OCI-LY7 (cell line): ENCODE results near the gene UBTFL1.

Experiments used
- CTCF ChIP-seq: fragments of 200-600 bp; sonication (generic); conservative IDR thresholded peaks from 2 replicates; pipeline ENCODE4 v1.5.1; 2014; ENCODE audit warnings: mild to moderate bottlenecking, antibody characterized with exemption, low read length, moderate library complexity, mixed read lengths
- EZH2phosphoT487 ChIP-seq: fragments of 200-600 bp; sonication (generic); IDR thresholded peaks from 2 replicates; pipeline ENCODE4 v1.6.1; 2018; ENCODE audit warnings: low read depth, borderline replicate concordance, mild to moderate bottlenecking, mixed run types, antibody characterized with exemption, low read length, moderate library complexity, mixed read lengths

GRCh38 chr11:90134478-90135003 is 48.8 kb downstream of the UBTFL1 start, which contains the start of gene NAALAD2:
- TF ChIP-seq CTCF (no peak), EZH2phosphoT487 (no peak)
